GM21737 (cell line): ENCODE measurements around the gene PPP2CA.
"Not testable (repeated sequence)": the region's sequence is repeated elsewhere in the genome, so short reads cannot be mapped to it uniquely, and the experiment has no call there.

Source experiments
- ATAC-seq: cut with Tn5 transposase; IDR thresholded peaks from one replicate; pipeline ENCODE4 v1.9.1; 2021; ENCODE audit warnings: mild to moderate bottlenecking, moderate library complexity; ENCODE audit not compliant: unreplicated experiment

The PPP2CA gene

DNA sequence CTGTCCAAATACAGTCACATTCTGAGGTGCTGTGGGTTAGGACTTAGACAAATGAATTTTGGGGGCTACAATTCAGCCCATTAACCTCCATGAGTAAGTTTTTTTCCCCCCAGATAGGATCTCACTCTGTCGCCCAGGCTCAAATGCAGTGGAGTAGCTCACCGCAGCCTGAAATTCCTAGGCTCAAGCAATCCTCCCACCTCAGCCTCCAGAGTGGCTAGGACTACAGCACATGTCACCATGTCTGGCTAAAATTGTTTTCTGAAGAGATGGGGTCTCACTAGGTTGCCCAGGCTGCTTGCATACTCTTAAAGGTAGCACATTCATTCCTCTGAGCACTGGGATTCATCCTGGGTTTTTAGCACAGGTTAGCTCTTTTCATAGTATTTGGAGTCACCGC is 22.2 kb downstream of the PPP2CA start:
- no peak for ATAC-seq

DNA sequence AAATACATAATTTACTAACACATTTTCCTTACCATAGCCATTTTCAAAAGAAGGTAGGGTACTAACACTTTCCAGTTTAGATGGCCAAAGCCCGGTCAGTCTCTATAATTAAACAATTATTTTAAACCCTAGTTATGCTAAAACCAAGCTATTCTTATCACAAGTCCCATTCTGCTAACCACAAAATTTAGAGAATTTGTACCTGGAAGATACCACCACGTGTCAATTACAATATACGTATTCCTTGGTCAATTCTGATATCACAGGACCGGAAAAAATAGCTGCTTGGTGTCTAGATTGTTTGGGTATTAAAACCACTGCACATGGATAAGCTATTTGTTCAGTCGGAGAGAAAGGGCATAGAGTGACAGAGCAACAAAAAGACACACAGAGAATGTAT is 30.2 kb downstream of the PPP2CA start:
- no peak for ATAC-seq

DNA sequence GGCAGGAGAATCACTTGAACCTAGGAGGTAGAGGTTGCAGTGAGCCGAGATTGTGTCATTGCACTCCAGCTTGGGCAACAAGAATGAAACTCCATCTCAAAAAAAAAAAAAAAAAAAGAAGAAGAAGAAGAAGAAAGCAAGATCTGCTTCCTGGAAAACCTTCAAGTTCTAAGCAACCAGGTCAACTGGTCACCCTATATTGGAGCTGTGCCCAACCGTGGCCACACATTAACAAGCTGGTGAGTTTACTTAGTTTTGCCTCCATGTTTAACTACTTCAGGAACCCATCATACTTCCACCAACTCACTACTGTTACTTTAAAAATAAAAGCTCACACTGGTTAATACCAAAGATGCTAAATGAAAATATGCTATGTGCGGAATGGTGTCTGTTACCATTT is 36.8 kb downstream of the PPP2CA start:
- ATAC-seq, result no peak

DNA sequence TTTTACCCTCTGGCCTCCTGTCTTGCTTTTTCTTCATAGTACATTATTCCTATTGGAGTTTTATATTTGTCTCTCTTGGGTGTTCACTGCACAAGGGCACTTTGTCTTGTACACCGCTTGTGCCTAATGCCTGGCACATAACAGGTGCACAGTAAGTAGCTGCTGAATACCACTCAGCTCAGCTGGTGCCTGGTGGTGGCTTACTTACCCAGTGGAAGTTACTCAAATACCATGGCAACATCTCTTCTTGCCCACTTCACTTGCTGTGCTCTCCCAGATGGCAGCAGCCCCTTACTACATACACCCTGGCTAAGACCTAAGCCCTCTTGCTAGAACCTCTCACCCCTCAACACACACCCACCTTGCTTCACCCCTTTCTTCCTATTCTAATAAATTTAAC is 37.8 kb downstream of the PPP2CA start:
- no peak for ATAC-seq

DNA sequence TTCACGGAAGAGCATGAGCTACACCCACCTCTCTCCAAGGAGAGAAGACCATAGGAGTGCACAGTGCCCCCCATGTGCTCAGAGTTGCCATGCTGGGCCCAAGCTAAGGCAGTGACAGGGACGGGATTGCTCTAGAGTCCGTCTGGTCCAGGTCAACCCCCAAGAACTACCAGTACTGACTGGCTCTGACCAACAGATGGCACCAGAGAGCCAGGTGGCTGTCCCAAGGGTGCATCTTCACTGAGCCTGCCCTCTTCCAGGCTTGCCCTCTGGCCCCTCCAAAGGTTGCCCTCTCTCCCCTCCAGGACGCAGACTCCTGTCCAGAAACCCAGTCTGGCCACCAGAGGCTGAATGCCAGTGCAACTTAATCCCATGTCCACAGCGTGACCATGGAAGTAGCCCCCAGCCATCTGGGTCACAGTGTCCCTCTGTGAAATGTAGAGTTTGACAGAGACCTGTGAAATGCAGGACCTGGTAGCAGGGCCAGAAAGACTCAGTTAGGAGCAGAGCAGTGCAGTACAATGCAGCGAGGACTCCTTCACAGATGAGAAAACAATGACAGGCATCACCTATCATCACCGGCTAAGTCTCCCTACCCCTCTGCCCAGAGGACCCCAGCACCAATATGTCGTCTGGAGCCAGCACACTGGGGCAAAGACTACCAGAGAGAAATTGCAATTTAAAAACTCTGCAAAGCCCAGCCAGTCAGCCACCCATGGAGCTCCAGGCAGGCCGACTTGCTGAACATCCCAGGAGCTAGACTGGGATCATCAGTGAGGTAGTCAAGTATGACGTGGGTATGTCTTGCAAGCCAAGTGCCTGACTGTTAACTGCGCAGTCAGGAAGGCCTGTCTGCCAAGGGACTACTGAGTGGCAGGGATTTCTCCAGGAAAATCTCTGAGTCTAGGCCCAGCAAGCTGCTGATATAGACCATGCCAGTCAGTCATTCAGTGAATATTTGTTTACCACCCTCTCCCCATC is 41.4 kb downstream of the PPP2CA start:
- no peak for ATAC-seq

DNA sequence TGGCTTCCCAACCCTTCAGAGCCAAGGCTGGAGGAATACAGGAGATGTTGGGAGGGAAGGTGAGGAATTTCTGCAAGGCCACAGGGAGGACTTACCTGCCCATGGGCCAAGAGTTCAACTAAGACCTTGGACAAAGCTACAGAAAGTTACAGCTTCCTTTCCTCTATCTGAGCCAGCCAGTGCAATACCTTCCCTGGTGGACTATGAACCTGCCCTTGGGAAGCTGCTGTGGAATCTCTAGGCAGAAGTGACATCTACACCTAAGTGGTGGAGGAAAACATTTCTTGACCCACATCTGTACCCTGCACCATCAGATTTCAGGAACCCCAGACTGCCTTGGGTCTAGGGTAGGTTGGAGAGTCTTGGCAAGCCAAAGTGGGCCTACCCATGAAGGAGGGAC is 42.4 kb downstream of the PPP2CA start:
- ATAC-seq, result no peak

DNA sequence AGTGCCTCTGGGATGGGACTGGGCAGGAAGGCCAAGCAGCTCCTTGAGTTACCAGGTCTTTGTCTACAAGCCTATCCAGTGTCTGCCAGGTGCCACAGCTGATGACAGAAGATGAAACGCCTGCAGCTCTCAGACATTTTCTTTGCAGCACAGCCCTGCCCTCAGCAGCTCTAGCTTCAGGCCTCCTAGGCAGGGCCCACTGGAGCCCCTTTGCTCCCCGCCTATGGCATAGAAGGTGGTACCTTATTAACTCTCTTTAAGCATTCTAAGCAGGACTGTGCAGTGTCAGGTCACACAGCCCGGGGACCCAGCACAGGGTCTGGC is 47.8 kb downstream of the PPP2CA start:
- no peak for ATAC-seq

DNA sequence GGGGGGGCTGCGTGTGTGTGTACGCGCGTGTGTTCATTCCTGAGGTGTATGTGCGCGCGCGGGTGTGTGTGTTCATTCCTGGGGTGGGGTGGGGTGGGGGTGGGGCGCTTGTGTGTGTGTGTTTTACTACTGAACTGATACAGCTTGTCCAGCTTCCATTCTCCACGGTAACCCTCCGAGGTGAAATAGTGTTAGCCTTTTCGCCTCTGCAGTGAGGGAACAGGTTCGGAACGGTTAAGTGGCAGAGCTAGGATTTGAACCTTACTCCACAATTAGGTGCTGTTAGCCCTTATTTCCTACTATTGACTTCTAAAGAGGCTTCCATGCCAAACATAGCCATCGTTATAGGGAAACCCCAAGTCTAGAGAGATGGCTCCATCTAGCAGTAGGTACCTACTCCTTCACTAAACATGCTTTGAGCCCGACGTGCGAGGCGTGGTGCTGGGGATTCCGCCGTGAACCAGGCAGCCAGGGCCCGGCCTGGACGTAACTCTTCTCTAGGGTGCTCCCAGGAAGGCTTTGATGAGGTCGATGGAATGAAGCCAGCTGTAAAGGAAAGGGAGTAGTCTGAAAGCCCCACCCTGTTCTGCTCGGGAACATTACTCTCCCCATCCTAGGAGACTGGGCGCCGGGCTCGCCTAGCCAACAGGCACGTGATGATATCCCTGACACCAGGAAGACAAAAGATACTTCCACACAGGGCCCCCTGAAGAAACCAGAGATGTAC is 48.3 kb downstream of the PPP2CA start:
- ATAC-seq, result no peak

DNA sequence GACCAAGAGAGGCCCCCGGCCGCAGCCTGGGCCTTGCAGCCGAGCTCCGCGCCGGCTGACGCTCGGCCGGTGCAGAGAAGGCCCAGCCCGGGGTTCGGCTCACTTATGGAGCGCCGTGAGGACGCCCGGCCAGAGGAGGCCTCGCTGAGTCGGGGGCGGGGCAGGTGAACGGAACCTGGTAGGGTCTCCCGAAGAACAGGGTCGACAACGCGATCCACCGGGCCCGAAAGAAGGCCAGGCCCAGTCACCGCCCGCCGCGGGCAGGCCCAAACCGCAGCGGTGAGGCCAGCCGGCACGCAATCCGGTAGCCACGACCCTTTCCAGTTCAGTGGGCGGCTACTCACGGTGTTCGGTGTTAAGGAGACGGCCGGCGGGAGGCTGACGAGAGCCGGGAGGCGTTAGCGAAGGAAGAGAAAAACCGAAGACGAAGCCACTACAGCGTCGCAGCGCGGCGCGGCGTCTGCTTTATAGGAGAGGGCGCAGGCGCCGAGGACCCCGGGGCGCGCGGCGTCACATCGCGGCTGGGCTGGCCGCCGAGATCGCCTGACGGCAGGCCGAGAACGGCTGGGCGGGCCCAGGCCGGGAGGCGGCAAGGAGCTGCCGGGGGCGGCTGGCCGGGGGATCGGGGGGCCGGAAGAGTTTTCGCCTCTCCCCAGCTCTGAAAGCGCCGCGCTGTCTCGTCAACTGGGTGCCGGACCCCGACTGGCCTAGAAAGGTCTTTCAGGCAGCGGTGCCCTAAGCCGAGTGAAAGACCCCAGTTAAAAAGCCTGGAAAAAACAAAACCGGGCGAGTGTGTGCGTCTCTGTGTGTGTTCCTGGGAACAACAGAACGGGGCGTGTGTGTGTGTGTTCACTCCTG is 49.1 kb downstream of the PPP2CA start, which contains the start of gene SKP1:
TSS of gene SKP1 (minus strand) at position 440 of the 858 bp plus-strand sequence. CDS start 2,928 bp downstream, outside the sequence.
- peak; percentile 77 for ATAC-seq

DNA sequence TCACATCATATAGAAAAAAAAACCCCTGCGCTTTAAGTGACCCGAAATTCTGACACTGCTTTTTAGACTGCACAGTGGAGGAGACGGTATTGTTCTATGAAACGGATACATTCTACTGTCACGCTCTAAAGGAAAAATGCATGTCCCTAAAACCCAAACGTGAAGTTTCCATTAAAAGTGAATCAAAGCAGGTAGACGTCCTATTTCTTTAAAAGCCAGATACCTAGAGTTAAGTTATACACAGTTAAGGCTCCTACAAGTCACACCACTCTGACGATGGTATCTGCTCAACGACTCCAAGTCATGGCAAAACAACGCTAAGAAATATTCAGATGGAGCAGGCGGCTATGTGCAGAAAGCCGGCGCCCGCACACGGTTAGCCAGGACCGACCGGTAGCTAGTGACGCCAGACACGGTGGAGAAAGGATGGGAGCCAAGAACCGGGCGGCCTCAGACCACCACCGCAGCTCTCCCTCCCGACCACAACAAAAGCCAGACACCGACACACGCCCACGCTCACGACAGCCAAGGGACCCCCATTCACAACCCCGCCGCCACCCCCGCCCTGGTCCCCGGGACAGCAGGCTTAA is 49.9 kb downstream of the PPP2CA start:
- peak; percentile 29 for ATAC-seq

DNA sequence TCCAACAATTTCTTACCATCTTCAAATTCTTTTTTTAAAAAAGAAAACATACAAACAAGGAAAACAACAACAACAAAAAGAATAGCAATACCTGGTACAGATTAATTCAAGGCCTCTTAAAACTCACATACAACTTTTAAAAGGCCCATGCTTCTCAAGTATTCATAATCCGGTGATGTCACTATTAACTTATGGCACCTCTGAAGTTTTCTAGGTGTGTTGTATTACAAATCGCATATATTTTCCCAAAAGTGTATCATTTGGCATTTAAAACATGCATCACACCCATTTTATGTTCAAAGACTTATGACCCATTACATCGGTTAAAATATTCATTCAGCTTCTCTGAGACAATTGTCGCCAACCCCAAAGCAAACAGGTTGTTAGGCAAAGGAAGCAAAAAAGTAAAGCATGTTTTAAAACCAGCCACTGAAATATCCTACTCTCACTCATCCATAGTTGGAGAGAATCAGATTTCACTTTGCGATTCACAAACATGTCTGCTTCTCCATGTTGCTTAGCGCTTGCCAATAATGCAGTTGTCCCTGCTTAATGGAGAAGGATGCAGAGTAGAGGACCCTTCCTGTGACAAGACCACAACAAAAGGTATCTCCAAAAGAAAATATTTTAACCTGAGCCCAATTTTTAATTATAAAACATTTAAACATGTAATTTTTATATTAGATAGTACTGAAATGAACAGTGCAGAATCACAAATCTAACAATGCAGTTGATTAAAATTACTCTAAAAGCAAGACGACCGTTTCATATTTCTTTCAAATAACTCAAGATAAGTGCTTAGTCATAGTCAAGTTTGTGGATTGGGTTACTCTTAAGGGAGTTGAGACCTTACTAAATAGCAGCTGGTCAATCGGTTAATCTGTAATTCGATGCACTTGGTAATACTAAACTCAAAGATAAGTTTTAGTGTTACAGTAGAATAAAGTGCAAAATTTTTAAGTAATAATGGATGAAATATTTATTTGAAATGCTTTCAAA is 50.7 kb downstream of the PPP2CA start:
- no peak for ATAC-seq

DNA sequence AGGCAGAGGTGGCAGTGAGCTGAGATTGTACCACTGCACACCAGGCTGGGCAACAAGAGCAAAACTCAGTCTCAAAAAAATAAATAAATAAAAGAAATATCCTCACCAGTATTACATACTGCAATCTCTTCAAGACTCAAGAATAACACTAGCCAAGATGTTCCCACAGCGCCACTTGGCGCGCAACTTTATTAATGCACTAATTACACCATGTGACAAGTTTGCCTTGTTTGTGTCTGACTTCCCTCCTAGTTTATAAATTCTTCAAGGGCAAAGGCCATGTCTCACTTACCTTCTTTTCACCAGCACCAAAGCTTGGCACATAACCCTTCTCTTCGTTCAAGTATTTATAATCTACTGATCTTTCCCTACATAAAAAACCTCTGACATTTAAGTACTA is 53.9 kb downstream of the PPP2CA start:
- no peak for ATAC-seq

DNA sequence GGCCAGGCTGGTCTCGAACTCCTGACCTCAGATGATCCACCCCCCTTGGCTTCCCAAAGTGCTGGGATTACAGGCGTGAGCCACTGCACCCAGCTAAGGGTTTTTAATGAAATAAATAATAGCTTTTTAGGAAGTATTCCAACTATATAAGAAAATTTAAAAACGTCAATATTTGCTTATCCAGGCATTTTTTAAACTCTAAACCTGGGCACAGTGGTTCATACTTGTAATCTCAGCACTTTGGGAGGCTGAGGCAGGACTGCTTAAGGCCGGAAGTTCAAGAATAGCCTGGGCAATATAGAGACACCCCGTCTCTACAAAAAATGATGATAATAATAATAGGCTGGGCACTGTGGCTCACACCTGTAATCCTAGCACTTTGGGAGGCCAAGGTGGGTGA is 63.3 kb downstream of the PPP2CA start:
- ATAC-seq, result no peak

DNA sequence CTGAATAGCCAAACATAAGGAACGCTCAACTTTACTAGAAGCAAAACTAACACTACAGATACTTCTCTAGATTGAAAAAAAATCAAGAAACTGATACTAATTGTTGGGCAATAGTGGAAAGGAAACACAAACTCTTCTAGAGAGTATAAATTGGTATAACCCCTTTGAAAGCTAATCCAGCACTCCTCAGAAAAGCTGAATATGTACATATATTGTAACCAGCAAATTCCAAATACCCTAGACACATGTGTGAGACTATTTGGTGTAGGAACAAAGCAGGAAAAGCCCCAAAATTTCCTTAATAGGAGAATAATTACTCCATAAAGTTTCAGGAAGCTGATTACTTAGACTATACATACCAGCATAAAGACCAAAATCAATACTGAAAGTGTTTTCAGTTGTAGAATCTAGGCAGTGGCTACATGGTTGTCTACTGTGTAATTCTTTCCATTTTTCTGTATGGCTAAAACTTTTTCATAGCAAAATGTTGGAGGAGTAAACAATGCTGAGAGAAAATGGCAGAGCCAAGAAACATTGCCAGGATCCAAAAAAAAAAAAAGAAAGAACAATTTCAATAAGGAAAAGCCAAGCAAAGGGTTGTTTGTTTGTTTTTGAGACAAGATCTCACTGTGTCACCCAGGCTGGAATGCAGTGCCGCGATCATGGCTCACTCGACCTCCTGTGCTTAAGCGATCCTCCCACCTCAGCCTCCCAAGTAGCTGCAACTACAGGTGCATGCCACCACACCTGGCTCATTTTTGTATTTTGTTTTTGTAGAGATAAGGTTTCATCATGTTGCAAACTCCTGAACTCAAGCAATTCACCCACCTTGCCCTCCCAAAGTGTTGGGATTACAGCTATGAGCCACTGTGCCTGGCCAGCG is 64.1 kb downstream of the PPP2CA start:
- ATAC-seq, result no peak

DNA sequence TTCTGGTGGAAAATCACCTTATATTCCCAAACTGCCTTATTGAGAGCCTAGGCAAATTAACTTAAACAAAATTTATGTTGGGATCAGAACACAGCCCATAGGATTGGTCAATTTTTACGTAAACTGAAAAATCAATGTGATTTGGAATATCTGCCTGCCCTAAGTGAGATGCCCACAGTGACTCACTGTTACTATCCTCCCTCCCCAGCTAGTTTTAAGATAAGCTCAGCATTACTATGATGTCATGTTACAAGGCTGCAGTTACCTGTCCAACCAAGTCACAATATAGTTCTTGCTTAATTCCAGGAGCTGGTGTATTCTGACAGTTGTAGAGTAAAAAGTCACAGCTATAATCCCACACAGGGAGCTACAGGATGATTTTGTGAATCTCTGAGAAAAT is 72.2 kb downstream of the PPP2CA start:
- no peak for ATAC-seq

DNA sequence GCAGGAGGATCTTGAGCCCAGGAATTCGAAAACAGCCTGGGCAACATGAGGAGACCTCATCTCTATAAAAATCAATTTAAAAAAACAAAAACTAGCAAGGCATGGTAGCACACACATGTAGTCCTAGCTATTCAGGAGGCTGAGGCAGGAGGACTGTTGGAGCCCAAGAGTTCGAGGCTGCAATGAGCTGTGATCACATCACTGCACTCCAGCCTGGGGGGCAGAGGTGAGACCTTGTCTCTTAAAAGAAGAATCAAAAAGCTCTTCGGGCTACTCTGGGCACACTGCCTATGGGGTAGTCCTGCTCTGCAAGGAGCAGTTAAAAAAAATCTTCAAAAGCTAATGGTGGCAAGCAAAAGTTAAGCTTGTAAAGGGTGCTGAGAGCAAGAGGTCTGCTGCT is 72.6 kb downstream of the PPP2CA start:
- no peak for ATAC-seq

DNA sequence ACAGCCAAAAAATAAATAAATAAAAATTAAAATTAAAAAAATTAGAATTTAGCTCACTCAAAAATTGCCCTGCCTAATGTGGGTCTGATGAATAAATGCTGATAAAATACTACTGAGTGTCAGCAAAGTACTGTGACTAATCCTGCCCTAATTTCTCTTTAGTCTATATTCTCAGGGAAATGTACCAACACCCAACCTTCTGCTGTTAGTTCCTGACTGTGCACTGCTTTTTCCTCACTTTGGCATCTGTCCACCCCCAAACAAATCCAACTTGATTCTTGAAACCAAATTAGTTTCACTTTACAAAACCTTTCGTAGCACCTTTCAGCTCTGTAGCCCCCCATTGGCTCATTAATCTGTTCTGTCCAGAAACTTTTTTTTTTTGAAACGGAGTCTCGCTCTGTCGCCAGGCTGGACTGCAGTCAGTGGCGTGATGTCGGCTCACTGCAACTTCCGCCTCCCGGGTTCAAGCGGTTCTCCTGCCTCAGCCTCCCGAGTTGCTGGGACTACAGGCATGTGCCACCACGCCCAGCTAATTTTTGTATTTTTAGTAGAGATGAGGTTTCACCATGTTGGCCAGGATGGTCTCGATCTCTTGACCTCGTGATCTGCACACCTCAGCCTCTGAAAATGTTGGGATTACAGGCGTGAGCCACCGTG is 73.6 kb downstream of the PPP2CA start:
- not testable (repeated sequence) for ATAC-seq

DNA sequence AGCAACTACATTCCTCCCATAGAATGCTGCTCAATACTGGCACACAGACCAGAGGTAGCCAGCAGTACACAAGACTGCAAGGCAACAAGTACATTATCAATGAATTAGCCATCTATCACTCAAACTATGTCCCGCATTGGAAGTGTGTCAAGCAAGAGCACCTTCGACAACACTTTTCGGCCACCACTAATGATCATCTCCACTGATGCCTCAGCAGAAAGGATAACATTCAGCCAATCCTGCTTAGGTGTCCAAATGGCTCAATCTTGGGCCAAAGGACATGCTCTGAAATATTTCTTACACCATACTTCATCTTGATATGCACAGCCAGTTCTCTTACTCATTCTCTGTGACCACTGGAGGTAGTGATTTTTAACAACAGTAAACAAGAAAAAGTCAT is 74.2 kb downstream of the PPP2CA start:
- no peak for ATAC-seq
